ENCODE measurements around the gene CRACDL.
"Not testable (repeated sequence)": the region's sequence is repeated elsewhere in the genome, so short reads cannot be mapped to it uniquely, and the experiment has no call there.

CRACDL gene

GRCh38 chr2:98907385-98907784 lies 28.6 kb downstream of the CRACDL start:
- no peak for DNase-seq

- DNase-seq = no peak
Observed at GRCh38 chr2:98903767-98904485, 32.1 kb downstream of the CRACDL start.

GRCh38 chr2:98903064-98903355 lies 33.0 kb downstream of the CRACDL start:
- DNase-seq = no peak

- no peak for DNase-seq
Observed at GRCh38 chr2:98902209-98903063, 33.6 kb downstream of the CRACDL start.

DNA sequence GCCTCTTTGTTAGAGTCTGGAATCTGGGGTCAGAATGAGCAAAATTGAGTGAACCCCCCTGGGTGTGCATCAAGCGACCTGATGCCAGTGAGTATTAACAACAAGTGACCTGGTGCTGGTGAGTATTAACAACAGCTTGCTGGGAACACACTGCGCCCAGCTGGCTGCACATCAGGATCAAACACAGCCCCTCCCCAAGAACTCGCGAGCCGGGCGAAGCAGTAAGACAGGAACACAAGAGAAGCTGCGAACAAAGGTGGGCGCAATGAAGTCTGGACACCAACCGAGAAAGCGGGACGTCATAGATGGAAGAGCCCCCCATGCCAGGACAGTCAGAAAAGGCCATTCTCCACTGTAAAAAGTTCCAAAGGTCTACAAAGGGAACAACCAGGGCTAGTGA lies 34.3 kb downstream of the CRACDL start:
- no peak for DNase-seq

DNA sequence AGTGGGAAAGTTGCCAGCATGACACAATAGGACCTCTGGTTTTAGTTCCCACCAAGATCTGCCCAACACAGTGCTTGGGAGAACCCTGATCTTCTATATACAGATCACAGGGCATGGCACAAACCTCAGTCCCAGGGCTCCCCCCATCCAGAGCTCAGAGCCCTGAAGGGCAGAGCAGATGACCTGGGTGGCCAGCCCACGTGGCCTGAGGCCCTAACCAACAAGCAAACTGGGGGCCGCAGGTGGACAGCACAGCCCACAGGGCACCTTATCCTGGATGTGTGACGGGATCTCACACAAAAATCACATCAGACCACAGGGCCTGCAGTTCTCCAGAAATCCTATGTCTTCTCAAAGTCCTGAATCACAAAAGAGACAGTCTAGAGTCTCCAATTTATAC lies 34.7 kb downstream of the CRACDL start:
- no peak for DNase-seq

DNA sequence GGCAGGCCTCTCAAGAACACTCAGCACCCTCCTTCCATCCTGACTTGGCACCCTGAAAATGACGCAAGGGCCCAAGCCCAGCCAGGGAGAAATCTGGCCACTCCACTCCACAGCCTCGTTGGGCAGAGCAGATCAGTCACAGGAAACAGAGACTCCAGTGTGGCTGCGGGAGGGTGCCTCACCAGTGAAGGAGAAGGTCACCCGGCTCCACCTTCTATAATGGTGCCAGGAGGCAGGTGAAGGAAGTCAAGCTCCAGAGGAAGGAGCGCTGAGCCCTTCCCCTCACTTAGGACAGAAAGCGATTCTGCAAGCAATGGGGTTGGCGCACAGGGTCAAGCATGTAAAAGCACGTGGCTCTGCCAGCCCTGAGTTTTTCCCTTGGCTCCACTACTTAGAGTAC lies 35.3 kb downstream of the CRACDL start:
- DNase-seq = no peak

DNA sequence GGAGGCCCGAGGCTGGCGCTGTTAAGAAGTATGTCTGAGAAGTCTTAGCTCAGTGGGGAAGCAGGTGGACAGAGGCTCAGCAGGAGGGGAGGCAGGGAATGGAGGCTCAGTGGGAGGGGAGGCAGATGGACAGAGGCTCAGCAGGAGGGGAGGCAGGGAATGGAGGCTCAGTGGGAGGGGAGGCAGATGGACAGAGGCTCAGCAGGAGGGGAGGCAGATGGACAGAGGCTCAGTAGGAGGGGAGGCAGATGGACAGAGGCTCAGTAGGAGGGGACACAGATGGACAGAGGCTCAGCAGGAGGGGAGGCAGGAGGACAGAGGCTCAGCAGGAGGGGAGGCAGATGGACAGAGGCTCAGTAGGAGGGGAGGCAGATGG lies 36.3 kb downstream of the CRACDL start:
- not testable (repeated sequence) for DNase-seq

DNA sequence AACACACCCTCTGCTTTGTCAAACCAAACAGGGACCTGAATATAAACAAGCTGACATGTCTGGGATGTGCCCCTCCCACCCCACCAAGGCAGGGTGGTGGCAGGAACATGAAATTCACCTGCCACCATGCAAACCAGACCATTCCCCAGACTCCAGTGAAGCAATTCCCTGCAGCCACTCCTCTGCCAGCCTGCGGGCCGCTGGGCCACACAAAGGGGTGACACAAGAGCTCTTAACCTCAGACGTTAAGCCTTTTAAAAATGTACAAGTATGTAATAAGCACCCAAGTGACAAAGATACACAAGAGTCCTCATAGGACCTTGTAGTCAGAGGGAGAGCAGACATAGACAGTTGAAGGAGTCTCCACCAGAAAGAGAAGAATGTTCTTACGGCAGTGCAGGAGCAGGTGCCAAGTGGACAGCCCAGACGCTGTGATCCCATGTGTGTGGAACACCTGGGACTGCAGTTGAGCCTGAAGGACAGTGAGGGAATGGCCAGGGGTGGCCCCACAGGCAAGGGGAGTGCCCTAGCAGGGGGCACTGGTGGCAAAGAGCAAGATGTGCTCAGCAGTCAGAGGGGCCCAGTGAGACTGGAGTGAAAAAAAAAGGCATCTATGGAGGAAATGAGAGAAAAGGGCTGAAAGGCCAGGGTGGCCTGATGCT lies 36.9 kb downstream of the CRACDL start:
- no peak for DNase-seq

- DNase-seq = no peak
Observed at GRCh38 chr2:98898423-98898841, 37.6 kb downstream of the CRACDL start.

DNA sequence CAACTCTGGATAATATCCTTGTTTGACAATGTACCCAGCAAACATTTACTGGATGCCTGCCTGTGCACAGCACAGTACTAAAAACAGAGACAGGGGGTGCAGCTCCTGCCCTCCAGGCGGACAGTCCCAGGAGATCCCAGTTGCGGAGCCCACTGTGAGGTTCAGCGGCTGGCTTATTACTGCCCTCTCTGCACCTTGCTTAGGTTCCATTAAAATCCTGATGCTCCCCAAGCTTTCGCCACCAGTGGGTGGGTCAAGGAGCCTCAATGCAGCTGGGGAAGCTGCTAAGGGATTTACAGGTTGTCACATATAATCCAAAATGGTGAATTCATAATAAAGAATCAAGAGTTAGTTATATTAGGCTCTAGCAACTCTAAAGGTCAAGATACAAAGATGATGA lies 38.3 kb downstream of the CRACDL start:
- DNase-seq = no peak

DNA sequence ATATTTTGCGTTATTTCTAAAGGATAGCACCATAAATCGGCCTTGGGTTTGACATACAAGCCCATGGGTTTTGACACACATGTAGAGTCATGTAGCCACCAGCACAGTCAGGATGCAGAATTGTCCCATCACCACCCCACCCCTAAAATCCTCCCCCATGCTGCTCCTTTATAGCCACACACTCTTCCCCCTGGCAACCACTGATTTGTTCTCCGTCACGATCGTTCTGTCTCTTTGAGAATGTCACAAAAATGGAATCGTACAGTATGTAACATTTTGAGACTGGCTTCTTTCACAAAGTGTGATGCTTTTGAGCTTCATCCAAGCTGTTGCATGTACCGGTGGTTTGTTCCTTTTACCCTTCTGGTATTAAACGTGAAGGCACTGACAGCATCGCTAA lies 39.1 kb downstream of the CRACDL start:
- DNase-seq = no peak

DNA sequence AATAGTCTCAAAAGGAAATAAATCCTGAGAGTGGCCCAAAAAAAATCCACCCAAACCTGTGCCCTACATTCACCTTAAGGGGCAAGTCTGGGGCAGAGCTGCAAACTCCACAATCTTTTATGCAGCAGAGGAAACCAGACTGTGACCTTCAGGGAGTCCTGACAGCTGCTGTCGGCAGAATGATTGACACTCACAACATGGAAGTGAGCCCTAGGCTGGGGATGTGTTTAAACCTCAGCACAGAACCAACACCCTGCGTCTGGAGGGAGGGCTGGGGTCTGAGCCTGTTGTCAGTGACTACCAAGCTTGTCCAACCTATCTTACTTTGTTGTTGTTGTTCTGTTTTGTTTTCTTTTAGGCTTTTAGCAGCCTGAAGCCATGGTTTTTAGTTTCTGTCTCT lies 39.6 kb downstream of the CRACDL start:
- DNase-seq = no peak

GRCh38 chr2:98895901-98896300 lies 40.1 kb downstream of the CRACDL start:
- DNase-seq = no peak

GRCh38 chr2:98895221-98895620 lies 40.8 kb downstream of the CRACDL start:
- no peak for DNase-seq

DNA sequence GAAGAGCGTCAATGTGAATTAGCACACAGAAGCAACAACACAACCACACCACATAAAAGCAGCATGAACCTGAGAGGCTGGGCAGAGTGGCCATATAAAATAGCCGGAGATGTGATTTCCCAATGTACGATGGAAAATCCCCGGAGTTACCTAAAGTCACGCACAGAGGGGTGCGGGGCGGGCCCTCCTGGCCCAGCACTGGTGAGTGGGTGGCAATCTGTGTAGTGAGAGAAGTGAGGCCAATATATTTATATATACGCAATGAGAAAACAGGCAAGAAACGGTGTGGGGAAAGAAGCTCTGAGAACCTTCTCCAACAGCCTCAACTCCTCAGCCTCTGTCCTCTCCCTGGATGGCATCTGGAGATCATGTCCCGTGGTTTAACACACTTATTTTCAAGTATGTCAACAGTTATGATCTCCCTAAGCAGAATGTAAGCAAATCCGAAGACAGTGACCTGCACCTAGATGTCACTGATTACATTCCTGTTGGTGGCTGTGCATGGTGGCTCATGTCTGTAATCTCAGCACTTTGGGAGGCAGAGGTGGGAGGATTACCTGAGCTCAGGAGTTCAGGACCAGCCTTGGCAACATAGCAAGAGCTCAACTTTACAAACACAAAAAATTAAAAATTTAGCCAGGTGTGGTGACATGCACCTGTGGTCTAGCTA lies 41.6 kb downstream of the CRACDL start:
- DNase-seq = no peak

GRCh38 chr2:98893911-98894321 lies 42.1 kb downstream of the CRACDL start:
- DNase-seq = peak in 1 of 3 donors; percentile 12

- DNase-seq = no peak
Observed at GRCh38 chr2:98892871-98893270, 43.2 kb downstream of the CRACDL start.

- DNase-seq = peak in 1 of 3 donors; percentile 23
Observed at GRCh38 chr2:98891591-98891990, 44.4 kb downstream of the CRACDL start.

GRCh38 chr2:98886066-98886554 lies 49.9 kb downstream of the CRACDL start:
- no peak for DNase-seq

DNA sequence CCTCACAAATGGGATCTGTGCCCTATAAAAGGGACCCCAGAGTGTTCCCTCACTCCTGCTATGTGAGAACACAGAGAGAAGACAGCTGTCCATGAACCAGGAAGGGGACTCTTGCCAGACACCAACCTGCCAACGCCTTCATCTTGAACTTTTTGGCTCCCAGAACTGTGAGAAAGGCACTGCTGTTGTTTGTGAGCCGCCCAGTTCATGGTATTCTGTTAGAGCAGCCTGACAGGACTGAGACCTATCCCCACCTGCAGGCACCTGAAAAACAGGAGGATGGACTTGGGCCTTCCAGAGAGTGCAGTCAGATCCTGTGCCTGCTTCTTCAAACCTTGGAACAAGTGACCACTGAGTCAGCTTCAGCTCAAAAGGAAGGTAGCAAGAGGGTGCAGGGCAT lies 51.4 kb downstream of the CRACDL start:
- no peak for DNase-seq

- no peak for DNase-seq
Observed at GRCh38 chr2:98883780-98884211, 52.2 kb downstream of the CRACDL start.
